ENCODE data around the gene IRF9. TPM values are rescaled to one million over a fixed set of nuclear protein-coding genes. Genes with fewer than 3 reads are reported as not detected.

Gene IRF9
- total and polyA plus RNA-seq, 2 of the 13 experiments (the other 11 are each of a cell fraction or from before 2014, with no cell fraction given) = 14.9 to 49.7 TPM

GRCh38 chr14:24156840-24157239 is 4.2 kb upstream of the IRF9 start:
- Histone ChIP-seq H3K79me2 (ENCODE audit: insufficient read depth, low read length) (peaks cover 1% of the 10 kb centered on the region), H3K27ac (ENCODE audit: extremely low read length, insufficient read depth, low read length) (no peak overlapping the region), H3K9me3 (ENCODE audit: low read length) (no peaks in the 10 kb centered on the region), H3K27me3 (ENCODE audit: control insufficient read depth in 1 of 2, insufficient read depth in 2 of 2, low read length in 2 of 2) (no peaks in the 10 kb centered on the region; a peak in 1 of 5 replicates), H2AFZ (ENCODE audit: low read length) (no peak overlapping the region), H4K20me1 (ENCODE audit: insufficient read depth, low read length) (no peaks in the 10 kb centered on the region; the same call in 1 of the 2 replicates), H3K9ac (ENCODE audit: insufficient read depth, low read depth, low read length) (no peak overlapping the region), H3K4me1 (ENCODE audit: insufficient read depth, low read length) (peaks cover 21% of the 10 kb centered on the region), H3K36me3 (replicated peaks in 1 of 2; ENCODE audit: control insufficient read depth in 1 of 2, insufficient read depth in 2 of 2, low read length in 2 of 2) (peaks cover 49 to 61% of the 10 kb centered on the region in 2 experiments), H3K4me3 (replicated peaks in 1 of 3; ENCODE audit: insufficient read depth in 1 of 3, low read depth in 2 of 3, low read length in 3 of 3) (no peak overlapping the region), H3K4me2 (ENCODE audit: low read depth, low read length) (no peak overlapping the region)
- intact Hi-C loops (cut with micrococcal nuclease; ENCODE audit: unreplicated experiment) = no loop called here
- CTCF ChIA-PET (ENCODE audit: low intra/inter-chr PET ratio, low total read pairs) = no interaction called here
- POLR2A ChIA-PET = interaction anchor here (0.6 to 11.8 kb wide), 4 partner anchors 8 to 86 kb away, joined by 5 to 233 read pairs (median 108); partner anchors contain the start of genes DCAF11, EMC9, NRL and PSME1
- ATAC-seq (no peak), DNase-seq (ENCODE audit: low spot score) (no peak), FAIRE-seq (no peak)
- 97% methylated on average over 1 of the region's 1 CpG for WGBS (ENCODE audit: low lambda C conversion rate)
- in situ Hi-C loops (cut with HindIII; ENCODE audit: extremely low pct_ligation_motif_present, low pct_unique_long_range_greater_than_20kb) = no loop called here
- no TSS peak for BruUV-seq (replicated peaks)
- TF ChIP-seq HMGXB4 (CRISPR knock-in tag; IDR thresholded peaks at IDR 0.05; ENCODE audit: borderline replicate concordance in 1 of 2, low read depth in 1 of 2) = no peak
- no peak for TF ChIP-seq ZFP90 (CRISPR knock-in tag; IDR thresholded peaks at IDR 0.05; ENCODE audit: borderline replicate concordance)
- TF ChIP-seq ZNF468 (CRISPR knock-in tag; IDR thresholded peaks at IDR 0.05) = no peak
- TF ChIP-seq HMGXB3 (CRISPR knock-in tag; IDR thresholded peaks at IDR 0.05; ENCODE audit: borderline replicate concordance) = no peak
- TF ChIP-seq HHEX (CRISPR knock-in tag; IDR thresholded peaks at IDR 0.05) = no peak
- no peak for TF ChIP-seq ESRRA (CRISPR knock-in tag; IDR thresholded peaks at IDR 0.05; ENCODE audit: low read depth)
- TF ChIP-seq TRAFD1 (CRISPR knock-in tag; IDR thresholded peaks at IDR 0.05; ENCODE audit: borderline replicate concordance) = no peak
- no peak for TF ChIP-seq ZBTB4 (CRISPR knock-in tag; IDR thresholded peaks at IDR 0.05; ENCODE audit: borderline replicate concordance)
- no peak for TF ChIP-seq EEA1 (CRISPR knock-in tag; IDR thresholded peaks at IDR 0.05; ENCODE audit: borderline replicate concordance)
- no peak for TF ChIP-seq MAX (IDR thresholded peaks at IDR 0.05)
- TF ChIP-seq CEBPB (IDR thresholded peaks at IDR 0.05; ENCODE audit: borderline replicate concordance, low read depth, low read length) = no peak
- no peak for TF ChIP-seq ZNF616 (CRISPR knock-in tag; IDR thresholded peaks at IDR 0.05; ENCODE audit: low read depth)

Data from HepG2 (cell line).